Naive thymus-derived CD8-positive, alpha-beta T cell (primary cell): Measurements from ENCODE around the gene ZNF267. TPM values are rescaled to one million over a fixed set of nuclear protein-coding genes. Genes with fewer than 3 reads are reported as not detected.
"Not testable (repeated sequence)": the region's sequence is repeated elsewhere in the genome, so short reads cannot be mapped to it uniquely, and the experiment has no call there.

Experiments
- ATAC-seq, 2 donors: fragments of 150-1000 bp; cut with Tn5 transposase in 1 of 2; sonication (Bioruptor Pico), chemical (Tn5 transposase) in 1 of 2; 1 replicate in 1 of 2; 2 replicates in 1 of 2; pipeline ENCODE4 v1.10.0; 2021; ENCODE audit warnings: mild to moderate bottlenecking in 2 of 2, moderate library complexity in 2 of 2
- POLR2A ChIA-PET: fragments of 350-600 bp; sonication (Branson Sonifier 250); formaldehyde crosslinking; loops from one replicate; lab custom pipeline; 2021; ENCODE audit warnings: antibody characterized with exemption; lab: Charles Lee
- DNase-seq, 10 donors: peaks; one replicate each; pipeline versions ENCODE4 v3.0.0 to v3.0.0-alpha.2; 2020 to 2022
- H3K27ac Mint-ChIP-seq, 10 donors: one replicate each; pipeline ENCODE4 v1.8.0; 2020 to 2022; ENCODE audit warnings: mild to moderate bottlenecking in 10 of 10, mixed read lengths in 10 of 10, moderate library complexity in 4 of 10, inconsistent platforms in 1 of 10
- H3K27me3 Mint-ChIP-seq, 5 donors: one replicate each; pipeline ENCODE4 v1.8.0; 2021 to 2022; ENCODE audit warnings: mixed read lengths in 5 of 5
- H3K36me3 Mint-ChIP-seq, 3 donors: one replicate each; pipeline ENCODE4 v1.8.0; 2020 to 2022; ENCODE audit warnings: mixed read lengths in 3 of 3, mild to moderate bottlenecking in 2 of 3, inconsistent platforms in 1 of 3
- H3K4me1 Mint-ChIP-seq, 4 donors: one replicate each; pipeline ENCODE4 v1.8.0; 2021 to 2022; ENCODE audit warnings: mixed read lengths in 4 of 4
- H3K4me3 Mint-ChIP-seq, 10 donors: one replicate each; pipeline ENCODE4 v1.8.0; 2020 to 2022; ENCODE audit warnings: mild to moderate bottlenecking in 10 of 10, mixed read lengths in 10 of 10, moderate library complexity in 6 of 10, inconsistent platforms in 1 of 10
- H3K9me3 Mint-ChIP-seq, 9 donors: one replicate each; pipeline ENCODE4 v1.8.0; 2020 to 2022; ENCODE audit warnings: mixed read lengths in 9 of 9, mild to moderate bottlenecking in 3 of 9, inconsistent platforms in 1 of 9, moderate library complexity in 1 of 9
- polyA plus RNA-seq, 3 donors: library from polyadenylated mRNA; unstranded; fragments of 300-500 nt; fragmentation: Illumina TruSeq; gene quantifications; one replicate each; pipeline ENCODE4 v1.2.3, GENCODE V29; 2021
- total RNA-seq, 8 experiments: library from RNA in 2 of 8; stranded (reverse) in 2 of 8; gene quantifications; one replicate each; pipeline ENCODE4 v1.2.3 and lab custom pipeline; 2021 to 2026

Gene ZNF267
- total and polyA plus RNA-seq, 5 experiments from 2014 or later: 7.3 to 49.2 (median 8.1) TPM

DNA sequence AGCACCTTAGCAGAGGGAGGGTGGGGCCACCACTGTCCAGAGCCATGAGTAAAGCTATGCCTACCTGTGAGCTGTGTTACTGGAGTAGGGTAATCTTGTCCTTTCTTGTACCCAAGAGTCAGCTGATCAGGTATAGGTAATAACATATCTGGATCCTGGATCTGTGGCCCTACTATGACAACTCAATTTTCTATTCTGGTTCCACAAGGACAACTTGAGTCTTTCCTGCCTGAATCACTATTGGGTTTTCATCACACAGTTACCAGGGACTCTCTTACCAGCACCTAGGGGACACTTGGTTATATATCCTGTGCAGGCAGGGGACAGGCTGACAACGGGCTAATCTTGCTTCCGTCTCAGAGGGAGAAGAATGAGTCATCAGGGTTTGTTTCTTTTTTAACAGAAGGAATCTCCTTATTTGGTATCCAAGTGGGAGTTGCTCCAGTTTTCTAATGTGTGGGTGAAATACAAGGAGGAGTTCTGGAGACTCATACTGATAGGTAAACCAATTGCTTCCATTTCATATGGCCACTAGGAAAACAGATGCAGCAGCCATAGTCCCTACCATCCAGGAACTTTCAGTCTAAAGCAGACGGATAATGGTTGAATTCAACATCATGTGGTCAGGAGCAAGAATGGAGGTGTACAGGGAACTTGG, 6.8 kb downstream of the ZNF267 start:
- POLR2A ChIA-PET: interaction anchor here (1.2 kb wide), 1 partner anchor 11 kb away, joined by 3 read pairs; no protein-coding TSS in a partner anchor
- peak overlapping the region; percentile 39 to 93 (median 80) for H3K27ac Mint-ChIP-seq

DNA sequence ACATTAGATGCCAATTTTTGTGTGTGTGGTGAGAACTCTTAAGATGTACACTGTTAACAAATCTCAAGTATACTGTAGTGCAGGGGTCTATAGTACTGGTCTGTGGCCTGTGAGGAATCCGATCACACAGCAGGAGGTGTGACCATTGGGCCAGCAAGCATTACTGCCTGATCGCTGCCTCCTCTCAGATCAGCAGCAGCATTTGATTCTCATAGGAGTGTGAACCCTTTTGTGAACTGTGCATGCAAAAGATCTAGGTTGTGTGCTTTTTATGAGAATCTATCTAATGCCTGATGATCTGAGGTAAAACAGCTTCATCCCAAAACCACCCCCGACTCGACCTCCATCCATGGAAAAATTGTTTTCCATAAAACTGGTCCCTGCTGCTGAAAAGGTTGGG, 12.6 kb downstream of the ZNF267 start:
- Mint-ChIP-seq H3K4me1 (peaks cover 15 to 74% (median 49%) of the 10 kb centered on the region in 4 donors), H3K27ac (peak overlapping the region in 5 of 10 donors; percentile 6 to 47 (median 18)), H3K27me3 (no peaks in the 10 kb centered on the region), H3K36me3 (peaks cover 39 to 73% (median 57%) of the 10 kb centered on the region in 3 donors), H3K9me3 (peaks cover 0 to 33% (median 16%) of the 10 kb centered on the region in 9 donors), H3K4me3 (no peak overlapping the region)
- POLR2A ChIA-PET: no interaction called here
- DNase-seq (no peak), ATAC-seq (no peak)

More for the DNA sequence above, 6.8 kb downstream of the ZNF267 start:
- no peaks in the 10 kb centered on the region for H3K9me3 Mint-ChIP-seq
- H3K4me1 Mint-ChIP-seq: peaks cover 33 to 88% (median 76%) of the 10 kb centered on the region in 4 donors
- DNase-seq: no peak
- no peaks in the 10 kb centered on the region for H3K27me3 Mint-ChIP-seq
- peak; percentile 37 to 56 for ATAC-seq
- H3K36me3 Mint-ChIP-seq: peaks cover 5 to 57% (median 16%) of the 10 kb centered on the region in 3 donors
- H3K4me3 Mint-ChIP-seq: peak overlapping the region in 8 of 10 donors; percentile 0 to 74 (median 38)

GRCh38 chr16:31888735-31889134, 15.1 kb downstream of the ZNF267 start:
- peak overlapping the region in 2 of 10 donors; percentile 17 to 39 for H3K4me3 Mint-ChIP-seq
- H3K27me3 Mint-ChIP-seq: no peaks in the 10 kb centered on the region

GRCh38 chr16:31892111-31892510, 18.5 kb downstream of the ZNF267 start:
- H3K27me3 Mint-ChIP-seq, DNase-seq, ATAC-seq: not testable (repeated sequence)
- Mint-ChIP-seq H3K36me3 (peaks cover 81 to 97% (median 95%) of the 10 kb centered on the region in 3 donors), H3K9me3 (peaks cover 0 to 82% (median 27%) of the 10 kb centered on the region in 9 donors), H3K27ac (peak overlapping the region in 2 of 10 donors; percentile 14 to 55), H3K4me3 (peak overlapping the region in 1 of 10 donors; percentile 29), H3K4me1 (peaks cover 9 to 55% (median 37%) of the 10 kb centered on the region in 4 donors)
- POLR2A ChIA-PET: interaction anchor here (2.0 kb wide), 1 partner anchor 10 kb away, joined by 5 read pairs; no protein-coding TSS in a partner anchor

More at GRCh38 chr16:31888735-31889134, 15.1 kb downstream of the ZNF267 start:
- POLR2A ChIA-PET: no interaction called here
- H3K36me3 Mint-ChIP-seq: peaks cover 56 to 93% (median 83%) of the 10 kb centered on the region in 3 donors
- H3K4me1 Mint-ChIP-seq: peaks cover 11 to 72% (median 36%) of the 10 kb centered on the region in 4 donors
- ATAC-seq (no peak), DNase-seq (no peak)
- H3K9me3 Mint-ChIP-seq: peaks cover 0 to 53% (median 23%) of the 10 kb centered on the region in 9 donors
- H3K27ac Mint-ChIP-seq: peak overlapping the region in 4 of 10 donors; percentile 7 to 88 (median 62)

DNA sequence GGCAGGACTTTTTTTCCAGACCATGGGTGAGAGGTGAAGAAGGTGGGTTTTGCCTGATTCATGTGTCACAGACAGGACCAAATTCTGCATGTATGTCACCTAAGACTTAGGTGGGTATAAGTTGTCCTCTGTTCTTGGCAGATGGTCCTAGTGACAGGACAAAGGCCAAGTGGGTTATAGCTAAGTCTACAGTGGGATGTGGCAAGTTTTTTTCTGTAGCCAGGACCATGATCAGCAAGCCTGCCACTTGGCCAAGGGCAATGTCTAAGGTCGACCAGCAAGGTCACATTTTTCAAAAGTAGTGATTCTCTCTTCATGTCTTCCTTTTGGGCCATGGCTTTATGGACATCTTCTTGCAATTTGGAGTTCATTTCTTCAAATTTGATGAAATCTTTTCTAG, 20.2 kb downstream of the ZNF267 start:
- H3K4me1 Mint-ChIP-seq: peaks cover 6 to 49% (median 29%) of the 10 kb centered on the region in 4 donors
- peaks cover 0 to 87% (median 35%) of the 10 kb centered on the region in 9 donors for H3K9me3 Mint-ChIP-seq
- DNase-seq (no peak), ATAC-seq (no peak)
- H3K27ac Mint-ChIP-seq: peak overlapping the region in 7 of 10 donors; percentile 8 to 68 (median 48)
- no peaks in the 10 kb centered on the region for H3K27me3 Mint-ChIP-seq
- no peak overlapping the region for H3K4me3 Mint-ChIP-seq
- H3K36me3 Mint-ChIP-seq: peaks cover 81 to 97% (median 96%) of the 10 kb centered on the region in 3 donors
- POLR2A ChIA-PET: interaction anchor here (2.0 kb wide), 1 partner anchor 12 kb away, joined by 5 read pairs; no protein-coding TSS in a partner anchor

GRCh38 chr16:31897283-31897682, 23.7 kb downstream of the ZNF267 start:
- DNase-seq: no peak
- H3K9me3 Mint-ChIP-seq: peaks cover 0 to 69% (median 15%) of the 10 kb centered on the region in 9 donors
- no peaks in the 10 kb centered on the region for H3K27me3 Mint-ChIP-seq
- peaks cover 58 to 81% (median 78%) of the 10 kb centered on the region in 3 donors for H3K36me3 Mint-ChIP-seq
- POLR2A ChIA-PET: no interaction called here
- peaks cover 12 to 44% (median 32%) of the 10 kb centered on the region in 4 donors for H3K4me1 Mint-ChIP-seq
- ATAC-seq: no peak
- peak overlapping the region in 3 of 10 donors; percentile 3 to 72 (median 43) for H3K27ac Mint-ChIP-seq
- H3K4me3 Mint-ChIP-seq: no peak overlapping the region

- DNase-seq (no peak), ATAC-seq (peak in 1 of 2 donors; percentile 47)
- peak overlapping the region; percentile 72 to 91 (median 78) for H3K27ac Mint-ChIP-seq
- H3K27me3 Mint-ChIP-seq: no peaks in the 10 kb centered on the region
- peaks cover 12 to 38% (median 28%) of the 10 kb centered on the region in 4 donors for H3K4me1 Mint-ChIP-seq
- POLR2A ChIA-PET: no interaction called here
- H3K4me3 Mint-ChIP-seq: peak overlapping the region in 7 of 10 donors; percentile 20 to 64 (median 53)
- H3K36me3 Mint-ChIP-seq: peaks cover 53 to 77% (median 74%) of the 10 kb centered on the region in 3 donors
- H3K9me3 Mint-ChIP-seq: peaks cover 0 to 70% (median 16%) of the 10 kb centered on the region in 9 donors
Measured at GRCh38 chr16:31899505-31899904, 25.9 kb downstream of the ZNF267 start.

DNA sequence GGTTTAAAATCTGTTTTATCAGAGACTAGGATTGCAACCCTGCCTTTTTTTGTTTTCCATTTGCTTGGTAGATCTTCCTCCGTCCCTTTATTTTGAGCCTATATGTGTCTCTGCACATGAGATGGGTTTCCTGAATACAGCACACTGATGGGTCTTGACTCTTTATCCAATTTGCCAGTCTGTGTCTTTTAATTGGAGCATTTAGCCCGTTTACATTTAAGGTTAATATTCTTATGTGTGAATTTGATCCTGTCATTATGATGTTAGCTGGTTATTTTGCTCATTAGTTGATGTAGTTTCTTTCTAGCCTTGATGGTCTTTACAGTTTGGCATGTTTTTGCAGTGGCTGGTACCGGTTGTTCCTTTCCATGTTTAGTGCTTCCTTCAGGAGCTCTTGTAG, 31.0 kb downstream of the ZNF267 start:
- DNase-seq, POLR2A ChIA-PET: not testable (repeated sequence)

DNA sequence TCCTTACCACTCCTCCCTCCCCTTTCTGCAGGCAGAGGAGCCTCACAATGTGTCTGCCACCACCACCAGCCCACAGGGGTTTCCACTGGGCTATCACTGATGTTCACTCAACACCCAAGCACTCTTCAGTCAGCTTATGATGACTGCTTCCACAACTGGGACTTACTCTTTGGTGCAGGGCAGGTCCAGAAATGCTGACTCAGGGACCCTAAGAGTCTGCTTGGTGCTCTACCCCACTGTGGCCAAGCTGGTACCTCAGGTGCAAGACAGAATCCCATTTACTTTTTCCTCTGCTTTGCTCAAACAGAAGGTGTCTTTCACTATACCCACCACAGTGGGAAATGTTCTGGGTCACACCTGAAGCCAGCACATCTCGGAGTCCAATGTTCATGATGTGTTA, 40.1 kb downstream of the ZNF267 start:
- Mint-ChIP-seq H3K27ac (no peak overlapping the region), H3K36me3 (peaks cover 89 to 94% (median 91%) of the 10 kb centered on the region in 3 donors), H3K4me1 (peaks cover 0 to 11% (median 1%) of the 10 kb centered on the region in 4 donors), H3K9me3 (peaks cover 44 to 100% (median 66%) of the 10 kb centered on the region in 9 donors), H3K4me3 (no peak overlapping the region), H3K27me3 (no peaks in the 10 kb centered on the region)
- DNase-seq (no peak), ATAC-seq (no peak)
- POLR2A ChIA-PET: no interaction called here

More for the DNA sequence above, 31.0 kb downstream of the ZNF267 start:
- not testable (repeated sequence) for ATAC-seq, H3K27me3 Mint-ChIP-seq, H3K27ac Mint-ChIP-seq, H3K4me3 Mint-ChIP-seq
- Mint-ChIP-seq H3K4me1 (peaks cover 0 to 21% (median 12%) of the 10 kb centered on the region in 4 donors), H3K36me3 (peaks cover 44 to 72% (median 69%) of the 10 kb centered on the region in 3 donors), H3K9me3 (peaks cover 4 to 80% (median 32%) of the 10 kb centered on the region in 9 donors)

- Mint-ChIP-seq H3K27ac (no peak overlapping the region), H3K27me3 (no peaks in the 10 kb centered on the region), H3K4me3 (peak overlapping the region in 2 of 10 donors; percentile 24 to 55), H3K4me1 (peaks cover 0 to 7% (median under 1%) of the 10 kb centered on the region in 4 donors), H3K9me3 (peaks cover 32 to 99% (median 65%) of the 10 kb centered on the region in 9 donors), H3K36me3 (peaks cover 79 to 96% (median 79%) of the 10 kb centered on the region in 3 donors)
- no peak for ATAC-seq
- no peak for DNase-seq
- POLR2A ChIA-PET: no interaction called here
Measured at GRCh38 chr16:31916056-31916488, 42.5 kb downstream of the ZNF267 start.

DNA sequence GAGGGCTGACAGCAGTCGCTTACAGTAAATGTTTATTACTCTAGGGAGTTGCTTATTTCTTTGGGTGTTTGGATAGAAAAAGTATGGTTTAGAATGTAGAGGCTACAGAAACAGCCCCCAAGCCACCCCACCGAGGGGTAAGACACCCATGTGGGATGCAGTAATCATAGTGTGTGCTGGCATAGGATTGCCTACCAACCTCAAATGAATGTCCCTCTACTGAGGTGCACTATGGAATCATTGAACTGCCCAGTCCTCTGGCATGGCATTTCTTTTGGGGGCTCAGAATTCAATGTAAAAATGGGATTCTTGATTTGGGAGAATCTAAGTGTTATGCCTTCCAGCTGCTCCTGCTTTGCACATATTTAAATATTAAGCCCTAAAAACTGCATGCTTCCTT, 46.8 kb downstream of the ZNF267 start:
- Mint-ChIP-seq H3K27ac (no peak overlapping the region), H3K4me3 (no peak overlapping the region), H3K27me3 (no peaks in the 10 kb centered on the region), H3K9me3 (peaks cover 20 to 99% (median 62%) of the 10 kb centered on the region in 9 donors), H3K36me3 (peaks cover 36 to 84% (median 71%) of the 10 kb centered on the region in 3 donors), H3K4me1 (no peaks in the 10 kb centered on the region)
- POLR2A ChIA-PET: no interaction called here
- no peak for ATAC-seq
- no peak for DNase-seq

- peak overlapping the region in 1 of 10 donors; percentile 30 for H3K27ac Mint-ChIP-seq
- H3K4me3 Mint-ChIP-seq, DNase-seq, H3K36me3 Mint-ChIP-seq, H3K27me3 Mint-ChIP-seq, POLR2A ChIA-PET, H3K4me1 Mint-ChIP-seq, H3K9me3 Mint-ChIP-seq: not testable (repeated sequence)
- ATAC-seq: peak in 1 of 2 donors; percentile 75
Measured at GRCh38 chr16:31951806-31952205, 78.2 kb downstream of the ZNF267 start.
